ENCODE results near the gene CLIP4. TPM values are rescaled to one million over a fixed set of nuclear protein-coding genes. Genes with fewer than 3 reads are reported as not detected.
A peak's percentile ranks its signal among the peaks of the same experiment; 100 is the strongest.

The CLIP4 gene
- total RNA-seq, 1 donor from 2014 or later: 49.3 TPM

DNA sequence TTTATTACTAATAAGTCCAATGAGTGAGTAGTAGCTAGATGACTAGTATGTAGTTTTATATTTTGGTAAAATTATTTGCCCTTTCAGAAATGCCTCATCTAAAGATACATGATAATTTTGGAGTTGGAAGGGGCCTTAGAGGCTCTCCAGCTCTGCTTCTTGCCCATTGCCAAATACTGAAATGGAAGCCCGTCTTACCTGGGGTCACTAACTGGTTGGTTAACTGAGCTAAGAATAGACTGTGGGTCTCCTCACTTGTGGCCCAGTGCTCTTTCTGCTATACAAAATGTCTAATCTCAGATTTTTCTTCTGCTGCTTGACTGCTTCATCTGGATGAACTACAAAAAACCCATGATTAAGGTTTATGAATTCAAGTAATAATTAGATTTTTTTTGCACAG lies 67.1 kb downstream of the CLIP4 start:
- DNase-seq (ENCODE audit: low spot score in 2 of 2) (no peak), FAIRE-seq (no peak)

DNA sequence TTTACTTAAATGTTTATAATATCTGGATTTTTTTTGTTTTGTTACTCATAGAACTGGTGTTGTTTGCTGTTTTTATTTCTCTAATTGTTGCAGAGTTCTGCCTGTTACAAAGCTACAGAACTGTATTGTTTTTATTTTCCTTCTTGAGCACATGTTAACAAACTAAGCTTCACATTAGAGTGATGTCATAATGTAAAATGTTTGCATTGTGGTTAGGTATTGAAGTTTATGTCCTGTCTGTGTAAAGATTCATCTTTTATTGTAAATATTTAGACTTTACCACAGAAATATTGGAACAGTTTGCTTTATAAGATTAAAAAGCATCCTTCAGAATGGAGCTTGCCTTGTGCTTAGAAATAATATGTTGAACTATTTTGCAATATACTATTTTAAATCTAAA lies 67.7 kb downstream of the CLIP4 start:
- DNase-seq (ENCODE audit: low spot score in 2 of 2) (no peak), FAIRE-seq (no peak)

DNA sequence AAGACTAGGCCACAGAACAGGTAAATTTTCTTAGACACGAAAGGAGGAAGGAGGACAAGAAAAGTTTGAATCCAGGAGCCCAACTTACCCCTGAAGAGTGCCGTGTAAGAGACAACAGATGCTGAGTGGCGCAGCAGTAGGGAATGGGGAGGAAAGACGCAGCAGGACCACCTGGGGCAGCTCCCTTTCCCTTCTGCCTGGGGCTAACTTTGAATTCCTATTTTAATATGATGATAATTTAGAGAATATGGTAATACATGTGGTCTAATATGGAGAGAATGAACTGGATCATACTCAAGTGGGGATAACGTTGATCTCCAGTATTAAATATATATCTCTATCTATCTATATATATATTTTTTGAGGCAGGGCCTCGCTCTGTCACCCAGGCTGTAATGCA lies 69.3 kb downstream of the CLIP4 start:
- no peak for DNase-seq (ENCODE audit: low spot score in 2 of 2)
- no peak for FAIRE-seq

DNA sequence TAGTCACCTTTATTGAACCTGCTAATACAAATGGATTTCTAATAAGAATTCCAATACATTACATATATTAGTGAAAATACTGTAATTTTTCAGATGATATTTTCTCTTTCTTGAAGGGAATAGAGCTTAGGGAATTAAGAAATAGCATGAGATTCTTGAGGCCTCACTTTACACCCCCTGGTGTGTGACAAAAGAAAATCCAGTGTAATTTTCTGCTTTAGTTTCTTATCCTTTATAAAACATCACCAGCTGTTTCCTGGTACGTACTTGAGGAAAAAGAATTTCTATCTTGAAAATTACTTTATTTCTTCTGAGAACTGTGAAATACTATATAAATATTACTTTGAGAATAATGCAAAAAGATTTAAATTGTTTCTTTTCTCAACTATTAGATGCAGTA lies 71.6 kb downstream of the CLIP4 start:
- DNase-seq (ENCODE audit: low spot score in 2 of 2): no peak
- FAIRE-seq: no peak

DNA sequence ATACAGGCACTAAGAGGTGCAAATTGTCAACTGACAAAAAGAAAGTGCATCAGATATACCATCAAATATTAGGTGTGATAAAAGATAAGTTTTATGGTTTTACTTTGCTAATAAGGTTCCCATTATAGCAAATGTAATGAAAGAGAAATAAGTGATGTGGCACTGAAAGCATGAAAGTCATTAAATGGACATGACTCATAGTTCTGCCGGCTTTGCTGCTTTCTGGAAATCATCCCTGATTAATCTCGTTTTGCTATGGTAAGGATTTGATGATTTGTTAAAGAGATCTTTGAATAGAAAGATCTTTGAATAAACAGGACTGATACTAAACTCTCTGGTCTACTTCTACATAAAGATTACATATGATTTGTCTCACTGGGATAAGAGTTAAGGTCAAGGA lies 72.7 kb downstream of the CLIP4 start:
- no peak for FAIRE-seq
- no peak for DNase-seq (ENCODE audit: low spot score in 2 of 2)

DNA sequence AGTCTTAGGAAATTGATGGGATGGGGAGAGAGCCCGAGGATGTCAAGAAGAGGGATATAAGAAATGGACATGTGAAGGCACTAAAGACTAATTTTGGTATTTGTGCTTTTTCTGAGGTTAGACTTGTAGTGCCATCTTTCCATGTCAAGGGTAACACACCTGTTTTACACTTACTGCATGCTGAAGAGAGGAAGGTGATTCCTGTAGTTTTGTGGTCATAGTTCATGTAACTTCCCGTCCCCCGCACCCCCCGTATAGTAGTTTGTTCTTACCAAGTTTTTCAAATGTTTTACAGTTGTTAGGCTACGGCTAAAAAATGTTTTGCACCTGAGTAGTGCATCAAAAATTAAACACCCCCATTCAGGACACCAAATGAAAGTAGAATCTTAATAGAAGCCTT lies 73.8 kb downstream of the CLIP4 start:
- FAIRE-seq: no peak
- DNase-seq (ENCODE audit: low spot score in 2 of 2): no peak

DNA sequence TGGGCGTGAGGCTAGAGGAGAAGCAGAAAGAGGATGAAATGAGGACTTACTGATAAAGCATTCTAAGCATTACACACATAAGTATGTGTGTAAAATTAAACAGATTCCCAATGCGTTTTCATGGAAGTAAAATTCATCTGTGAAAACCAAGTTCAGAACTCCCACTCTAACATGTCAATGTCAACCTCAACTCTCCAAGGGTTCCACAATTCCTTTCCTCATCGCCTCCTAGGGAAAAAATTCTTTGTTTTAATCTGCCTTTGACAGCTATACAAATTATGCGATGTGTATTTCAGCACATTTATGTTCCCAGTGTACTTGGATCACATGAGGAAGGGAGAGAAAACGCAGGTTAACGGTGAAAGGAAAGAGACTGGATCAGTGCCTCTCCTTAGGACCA lies 76.6 kb downstream of the CLIP4 start:
- FAIRE-seq (no peak), DNase-seq (ENCODE audit: low spot score in 2 of 2) (no peak)

DNA sequence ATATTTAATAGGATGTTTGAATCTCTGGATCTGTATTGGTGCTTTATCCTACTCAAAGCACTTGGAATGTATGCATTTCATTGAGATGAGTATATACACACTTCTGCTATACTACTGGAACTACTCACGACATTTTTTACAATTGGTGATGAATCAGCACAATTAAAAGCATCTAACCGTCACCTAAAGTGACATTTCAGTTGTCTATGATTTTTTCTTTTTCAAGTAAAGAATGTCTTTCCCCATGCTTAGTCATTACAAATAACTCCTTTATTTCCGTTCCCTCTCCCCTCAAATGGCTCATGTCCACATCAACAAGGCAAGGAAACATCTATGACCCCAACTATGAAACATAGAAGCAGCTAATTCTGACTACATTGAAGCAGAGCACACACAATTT lies 77.3 kb downstream of the CLIP4 start:
- no peak for DNase-seq (ENCODE audit: low spot score in 2 of 2)

DNA sequence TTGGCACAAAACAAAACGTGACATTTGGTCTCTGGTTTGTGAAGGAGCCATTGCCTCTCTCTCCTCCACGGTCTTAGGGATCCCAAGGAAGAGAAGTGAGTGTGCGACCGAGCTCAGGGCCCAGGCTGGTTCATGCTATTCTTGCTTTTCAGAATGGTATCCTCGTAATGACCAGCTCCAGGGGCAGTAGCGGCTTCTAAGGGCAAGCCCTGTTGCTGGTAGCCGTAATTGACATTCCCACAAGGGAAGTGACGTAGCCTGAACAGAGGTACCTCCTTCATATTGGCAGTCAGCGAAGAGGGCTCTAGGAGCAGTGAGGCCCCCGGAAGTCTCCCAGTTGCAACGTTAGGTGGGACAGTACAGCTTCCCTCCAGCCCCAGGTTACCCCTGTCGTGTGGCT lies 77.9 kb downstream of the CLIP4 start:
- FAIRE-seq: no peak
- DNase-seq (ENCODE audit: low spot score in 2 of 2): no peak

More for the DNA sequence above, 77.3 kb downstream of the CLIP4 start:
- no peak for FAIRE-seq

DNA sequence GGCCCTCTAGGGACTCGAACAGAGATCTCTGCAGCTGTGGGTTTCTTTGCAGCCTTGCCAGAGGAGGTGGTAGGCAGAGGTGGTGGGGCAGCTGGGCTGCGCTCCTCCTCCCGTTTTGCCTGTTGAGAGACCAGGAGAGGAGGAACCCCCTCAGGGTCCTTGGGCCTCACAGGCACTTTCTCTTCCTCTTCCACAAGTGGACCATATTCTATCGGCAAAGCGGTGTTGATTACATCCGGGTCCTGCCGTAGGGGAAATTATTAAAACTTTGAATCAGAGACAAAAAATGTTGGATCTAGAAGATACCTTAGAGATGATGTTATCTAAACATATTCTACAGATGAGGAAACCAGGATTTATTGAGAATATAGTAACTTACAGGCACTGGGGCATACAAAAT lies 78.5 kb downstream of the CLIP4 start:
- DNase-seq (ENCODE audit: low spot score in 2 of 2) (no peak), FAIRE-seq (no peak)

DNA sequence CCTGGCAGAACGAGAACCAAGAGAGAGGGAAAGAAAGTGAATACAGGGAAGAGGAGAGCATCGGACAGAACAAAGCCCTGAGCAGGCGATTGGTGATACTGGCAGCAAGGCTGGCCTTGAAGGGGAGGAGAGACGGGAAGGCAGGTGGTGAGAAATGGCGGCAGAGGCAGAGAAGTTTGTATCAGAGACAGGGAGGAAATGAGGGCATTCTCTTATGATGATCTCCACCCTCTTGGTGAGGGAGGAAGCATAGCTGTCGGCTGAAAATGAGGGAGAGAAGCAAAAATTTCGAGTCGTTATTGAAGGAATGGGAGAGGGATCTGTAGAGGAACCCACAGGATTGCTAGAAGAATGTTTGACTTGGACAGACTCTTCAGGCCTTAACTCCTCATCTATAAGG lies 80.6 kb downstream of the CLIP4 start:
- no peak for FAIRE-seq
- DNase-seq (ENCODE audit: low spot score in 2 of 2): no peak

DNA sequence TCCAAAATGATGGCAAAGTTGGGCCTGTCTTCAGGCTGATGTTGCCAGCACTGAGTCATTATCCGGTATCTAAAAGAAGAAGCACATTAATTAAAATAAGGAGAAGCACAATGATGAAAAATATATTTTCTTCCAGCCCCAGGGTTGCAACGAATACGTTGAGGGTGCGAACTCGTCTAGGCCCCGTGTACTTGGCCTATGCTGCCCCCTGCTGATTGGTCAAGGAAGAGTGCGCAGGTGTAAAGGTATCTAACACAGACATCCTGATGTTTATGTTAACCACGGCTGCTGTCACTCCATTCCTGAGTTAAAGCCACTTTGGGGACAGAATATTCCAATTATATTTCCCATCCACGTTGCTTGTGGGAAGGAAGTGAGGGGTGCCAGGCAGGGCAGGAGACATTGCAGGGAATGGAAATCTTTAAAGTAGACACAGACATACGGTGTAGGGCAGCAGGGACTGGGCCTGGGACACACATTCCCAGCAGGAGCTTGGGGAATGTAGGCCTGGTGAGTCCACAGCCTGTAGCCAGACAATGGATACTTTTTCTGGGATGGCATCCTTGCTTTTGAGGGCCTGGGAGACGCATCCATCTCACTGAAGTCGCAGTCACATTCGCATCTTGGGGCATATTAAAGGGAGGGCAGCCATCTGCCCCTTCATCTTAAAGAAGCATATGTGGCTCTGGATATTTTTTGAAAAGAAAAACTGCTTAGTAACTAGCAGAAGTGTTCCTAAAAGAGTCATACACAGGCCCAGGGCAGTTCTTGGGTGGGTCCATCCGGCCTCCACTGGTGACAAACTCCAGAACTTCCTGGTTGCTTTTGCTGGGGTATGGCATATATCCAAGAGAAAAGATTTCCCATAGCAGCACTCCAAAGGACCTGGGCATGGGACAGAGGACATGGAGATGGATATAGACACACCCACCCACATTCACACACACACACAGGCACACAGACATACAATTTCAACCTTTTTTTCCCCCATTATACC lies 81.9 kb downstream of the CLIP4 start:
- DNase-seq (ENCODE audit: low spot score in 2 of 2): peak; percentile 37 to 57
- FAIRE-seq: no peak

DNA sequence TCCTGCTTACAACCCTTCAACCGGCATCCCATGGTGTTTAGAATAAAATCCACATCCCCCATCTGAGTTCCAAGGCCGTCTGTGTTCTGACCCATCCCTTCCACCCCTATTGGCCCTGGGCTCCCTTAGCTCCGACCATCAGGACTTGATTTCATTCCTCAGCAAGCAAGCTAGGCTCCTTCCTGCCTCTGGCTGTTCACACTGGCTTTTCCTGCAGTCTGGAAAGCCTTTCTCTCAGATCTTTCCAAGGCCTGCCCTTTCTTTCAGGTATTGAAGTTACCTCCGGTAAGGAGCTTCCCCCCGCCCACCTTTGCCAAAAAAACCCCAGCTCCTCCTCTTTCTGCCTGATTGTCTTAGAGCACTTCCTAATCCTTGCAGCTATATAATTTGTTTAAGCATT lies 86.8 kb downstream of the CLIP4 start:
- no peak for FAIRE-seq
- DNase-seq (ENCODE audit: low spot score in 2 of 2): no peak

DNA sequence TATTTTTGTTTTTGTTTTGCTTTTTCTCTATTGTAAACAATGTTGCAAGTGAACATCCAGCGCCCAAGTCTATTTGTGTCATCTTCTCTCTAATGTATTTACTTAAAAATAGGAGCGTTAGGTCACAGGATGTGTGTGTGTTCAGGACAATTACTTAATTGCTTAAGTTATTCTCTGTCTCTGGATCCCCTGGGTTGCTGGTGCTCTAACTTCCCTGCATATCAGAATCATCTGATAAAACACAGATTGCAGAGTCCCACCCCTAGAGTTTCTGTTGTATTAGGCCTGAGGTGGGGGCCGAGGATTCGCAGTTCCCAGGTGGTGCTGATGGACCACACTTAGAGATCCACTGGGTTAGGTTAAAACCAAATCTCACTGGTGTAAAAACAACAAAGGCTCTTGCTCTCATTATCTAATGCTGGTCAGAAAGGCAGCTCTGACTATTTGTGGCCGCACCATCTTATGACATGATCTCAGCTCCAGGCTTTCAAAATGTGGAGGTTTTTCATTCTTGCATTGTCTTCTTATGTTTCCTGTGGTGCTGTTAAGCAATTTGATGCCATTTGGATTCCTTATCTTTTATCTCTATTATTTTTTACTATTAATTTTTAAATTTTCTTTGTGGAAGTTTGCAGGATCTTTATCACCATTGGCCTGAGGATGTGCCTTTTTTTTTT lies 87.7 kb downstream of the CLIP4 start:
- no peak for DNase-seq (ENCODE audit: low spot score in 2 of 2)
- no peak for FAIRE-seq

DNA sequence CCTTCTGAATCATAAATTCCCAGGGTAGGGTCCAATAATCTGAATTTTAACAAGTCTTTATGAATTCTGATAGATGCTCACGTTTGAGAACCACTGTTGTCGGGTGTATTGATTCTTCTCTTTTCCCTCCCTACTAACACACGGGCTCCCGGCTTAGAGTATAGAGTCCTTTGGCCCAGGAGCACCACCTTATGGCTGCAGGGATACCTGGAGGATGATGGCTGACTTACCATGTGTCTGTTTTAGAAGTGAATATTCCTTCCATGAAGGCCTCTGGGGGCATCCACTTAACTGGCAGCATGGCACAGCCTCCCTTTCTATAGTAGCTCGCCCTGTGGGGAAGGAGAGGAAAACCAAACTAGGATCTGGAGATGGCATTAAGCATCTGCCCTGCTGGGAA lies 91.7 kb downstream of the CLIP4 start:
- no peak for DNase-seq (ENCODE audit: low spot score in 2 of 2)
- no peak for FAIRE-seq

DNA sequence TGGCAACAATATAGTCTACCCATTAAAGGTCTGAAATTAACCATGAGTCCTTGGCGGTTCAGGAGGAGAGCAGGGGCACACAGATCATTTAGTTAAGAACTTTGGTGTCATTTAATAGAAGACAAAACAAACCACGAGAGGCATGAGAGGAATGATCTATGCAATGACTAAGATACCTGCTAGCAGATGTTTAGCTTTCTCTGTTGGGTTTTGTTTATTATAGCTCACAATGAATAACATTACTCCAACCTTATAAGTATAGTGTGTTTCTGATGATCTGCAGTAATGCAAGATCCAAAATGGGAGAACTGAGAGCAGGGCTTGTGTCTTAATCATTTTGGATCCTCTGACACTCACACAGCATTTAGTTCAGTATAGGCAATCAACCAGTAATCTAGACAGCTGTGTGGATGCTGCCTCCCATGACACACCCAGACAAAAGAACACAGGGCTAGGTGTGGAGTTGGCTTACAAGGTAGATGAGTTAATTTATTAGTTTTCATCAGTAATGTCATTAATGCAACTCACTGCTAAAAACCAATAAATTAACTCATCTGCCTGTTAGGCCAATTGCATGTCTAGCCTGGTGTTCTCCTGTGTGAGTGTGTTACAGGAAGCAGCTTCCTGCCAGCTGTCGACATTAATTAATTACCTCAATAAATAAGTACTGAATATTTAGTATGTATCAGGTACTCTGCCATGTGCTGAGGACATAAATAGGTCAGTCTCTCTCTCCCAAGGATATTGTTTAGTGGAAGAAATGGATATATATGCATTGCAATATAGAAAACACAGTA lies 92.3 kb downstream of the CLIP4 start:
- DNase-seq (ENCODE audit: low spot score in 2 of 2): no peak
- no peak for FAIRE-seq

DNA sequence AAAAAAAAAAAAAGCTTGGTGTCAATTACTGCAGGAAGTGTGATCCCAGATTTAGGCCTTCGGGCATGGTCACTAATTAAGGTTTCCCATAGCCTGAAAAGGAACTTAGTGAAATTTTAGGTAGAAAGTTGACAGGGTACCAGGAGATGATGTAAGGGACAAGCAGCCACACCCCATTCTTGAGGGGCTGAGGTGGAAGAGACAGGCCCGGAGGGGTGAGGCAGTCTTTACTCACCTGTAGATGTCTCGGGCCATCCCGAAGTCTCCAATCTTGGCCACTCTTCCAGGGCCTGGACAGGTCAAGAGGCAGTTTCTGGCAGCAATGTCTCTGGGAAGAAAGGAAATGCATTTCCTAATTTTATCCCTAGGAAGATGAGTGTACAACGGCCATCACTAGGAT lies 94.3 kb downstream of the CLIP4 start:
- FAIRE-seq (no peak), DNase-seq (ENCODE audit: low spot score in 2 of 2) (no peak)

DNA sequence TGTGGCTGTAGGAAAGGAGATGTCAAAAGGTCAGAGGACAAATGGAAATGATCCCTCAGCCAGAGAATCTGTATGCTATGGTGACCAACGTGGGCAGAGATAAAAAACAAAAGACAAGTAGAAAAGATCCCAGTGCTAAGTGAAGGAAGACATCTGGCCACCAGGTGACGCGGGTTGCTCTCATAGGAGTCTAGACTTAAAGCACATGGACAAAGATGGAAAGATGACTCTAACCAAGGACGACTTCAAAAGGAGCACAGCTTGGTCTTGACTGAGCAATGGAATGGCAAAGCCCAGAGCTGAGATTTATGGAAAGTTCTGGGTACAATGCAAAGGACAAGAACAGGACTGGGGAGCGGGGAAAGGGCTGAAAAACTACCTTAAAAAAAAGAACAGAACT lies 96.8 kb downstream of the CLIP4 start:
- DNase-seq (ENCODE audit: low spot score in 2 of 2) (no peak), FAIRE-seq (no peak)

DNA sequence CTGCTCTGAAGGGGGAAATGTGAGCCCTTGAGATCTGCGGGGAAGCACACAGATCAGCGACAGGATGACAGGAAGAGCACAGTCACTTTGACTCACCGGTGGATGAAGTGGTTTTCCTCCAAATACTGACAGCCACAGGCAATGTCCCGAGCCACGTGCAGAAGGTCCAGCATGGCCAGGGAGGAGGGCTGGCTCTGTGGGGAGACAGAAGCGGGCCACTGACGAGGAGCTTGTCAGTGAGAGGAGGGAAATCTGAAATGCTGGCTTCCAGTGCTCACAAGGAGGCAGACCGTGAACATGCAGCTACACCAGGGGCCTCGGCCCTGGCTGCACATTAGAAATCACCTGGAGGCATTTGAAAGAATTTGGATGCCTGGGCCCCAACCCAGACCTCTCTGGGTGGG lies 98.7 kb downstream of the CLIP4 start:
- DNase-seq (ENCODE audit: low spot score in 2 of 2) (no peak), FAIRE-seq (no peak)

DNA sequence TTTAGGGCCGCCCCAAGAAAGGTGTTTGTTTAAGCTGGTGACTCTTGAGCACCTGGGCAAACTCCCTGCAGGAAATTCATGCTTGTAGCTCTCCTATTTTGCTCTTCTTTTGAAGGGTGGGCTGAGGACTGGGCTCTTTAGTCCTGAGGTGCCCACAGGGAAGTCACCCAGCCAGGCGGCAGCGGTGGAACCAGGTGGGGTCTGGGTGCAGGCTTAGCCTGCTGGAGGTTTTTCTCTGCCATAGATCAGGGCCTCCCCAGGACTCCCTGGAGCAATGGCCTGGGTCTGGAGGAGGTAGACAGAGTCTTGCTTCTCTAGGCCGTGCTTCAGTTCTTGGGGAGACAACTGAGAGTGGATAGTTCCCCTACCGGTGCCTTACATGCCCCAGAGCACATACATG lies 99.9 kb downstream of the CLIP4 start:
- DNase-seq (ENCODE audit: low spot score in 2 of 2): no peak
- no peak for FAIRE-seq
